H1 (cell line): ENCODE results near the gene EIPR1. TPM values are rescaled to one million over a fixed set of nuclear protein-coding genes. Genes with fewer than 3 reads are reported as not detected.

Source experiments
- CTCF ChIA-PET: fragments of 300-600 bp; sonication (Branson Sonifier 250); formaldehyde crosslinking; loops from one replicate; lab custom pipeline; 2021; ENCODE audit not compliant: partially characterized antibody; lab: Charles Lee
- POLR2A ChIA-PET: fragments of 300-600 bp; sonication (Branson Sonifier 250); formaldehyde crosslinking; loops from one replicate; lab custom pipeline; 2021; ENCODE audit warnings: inconsistent platforms; ENCODE audit not compliant: partially characterized antibody; lab: Charles Lee
- DNase-seq, 2 experiments: peaks; one replicate each; pipeline versions ENCODE4 v3.0.0 to v3.0.0-alpha.2; 2010 to 2022; ENCODE audit warnings: low spot score in 2 of 2, low read depth in 1 of 2, mixed read lengths in 1 of 2
- FAIRE-seq: peaks from 2 replicates; lab custom pipeline; 2011; peaks lifted over from hg19 to GRCh38; lab: Jason Lieb, UNC
- H2AFZ ChIP-seq: 2 replicates; pipeline ENCODE4 v1.8.1; 2012; ENCODE audit warnings: low read length, inconsistent platforms
- H2AK5ac ChIP-seq: 2 replicates; pipeline ENCODE4 v1.6.1; 2013; ENCODE audit warnings: low read depth, low read length
- H2BK120ac ChIP-seq: replicated peaks from 2 replicates; pipeline ENCODE3; 2013; ENCODE audit warnings: low read depth, low read length, inconsistent platforms
- H2BK12ac ChIP-seq: 2 replicates; pipeline ENCODE4 v1.6.1; 2013; ENCODE audit warnings: low read depth, low read length
- H2BK15ac ChIP-seq: 2 replicates; pipeline ENCODE4 v1.6.1; 2013; ENCODE audit warnings: low read length
- H2BK20ac ChIP-seq: 2 replicates; pipeline ENCODE4 v1.6.1; 2013; ENCODE audit warnings: low read length
- H2BK5ac ChIP-seq: 2 replicates; pipeline ENCODE4 v1.6.1; 2013; ENCODE audit warnings: low read depth, low read length
- H3K14ac ChIP-seq: 2 replicates; pipeline ENCODE4 v1.6.1; 2013; ENCODE audit warnings: inconsistent platforms; ENCODE audit not compliant: insufficient read length
- H3K18ac ChIP-seq: 2 replicates; pipeline ENCODE4 v1.6.1; 2013; ENCODE audit warnings: low read length; ENCODE audit errors: extremely low read depth
- H3K23ac ChIP-seq: 2 replicates; pipeline ENCODE4 v1.6.1; 2013; ENCODE audit warnings: inconsistent platforms; ENCODE audit not compliant: insufficient read length
- H3K23me2 ChIP-seq: 2 replicates; pipeline ENCODE4 v1.6.1; 2013; ENCODE audit warnings: low read depth, low read length
- H3K27ac ChIP-seq: 2 replicates; pipeline ENCODE4 v1.6.1; 2011; ENCODE audit warnings: low read depth, low read length, inconsistent platforms
- H3K27me3 ChIP-seq, 4 experiments: replicated peaks in 1 of 4; 1 replicate in 1 of 4; 2 replicates in 3 of 4; pipeline versions ENCODE4 v1.6.1 to v1.8.1; 2011 to 2013; ENCODE audit warnings: low read length in 3 of 4, mild to moderate bottlenecking in 3 of 4, inconsistent platforms in 2 of 4, mixed read lengths in 2 of 4, moderate library complexity in 1 of 4; ENCODE audit not compliant: control insufficient read depth in 3 of 4, insufficient read depth in 3 of 4; ENCODE audit errors: extremely low read depth in 1 of 4
- H3K36me3 ChIP-seq, 4 experiments: 2 replicates each; pipeline versions ENCODE4 v1.6.1 to v1.8.1; 2011 to 2013; ENCODE audit warnings: mild to moderate bottlenecking in 4 of 4, low read length in 3 of 4, moderate library complexity in 2 of 4, control low read depth in 1 of 4, inconsistent platforms in 1 of 4; ENCODE audit not compliant: insufficient read depth in 4 of 4, control insufficient read depth in 2 of 4
- H3K4ac ChIP-seq: replicated peaks from 2 replicates; pipeline ENCODE3; 2013; ENCODE audit warnings: low read length, low read depth, mixed read lengths, inconsistent platforms; ENCODE audit not compliant: insufficient read length
- H3K4me1 ChIP-seq, 4 experiments: replicated peaks in 1 of 4; 1 replicate in 1 of 4; 2 replicates in 3 of 4; pipeline versions ENCODE4 v1.6.1 to v1.8.1; 2011 to 2013; ENCODE audit warnings: low read length in 3 of 4, inconsistent platforms in 2 of 4, mixed read lengths in 1 of 4; ENCODE audit not compliant: insufficient read depth in 4 of 4, control insufficient read depth in 3 of 4
- H3K4me2 ChIP-seq, 2 experiments: 2 replicates each; pipeline versions ENCODE4 v1.6.1 to v1.8.1; 2011 to 2013; ENCODE audit warnings: low read depth in 2 of 2, low read length in 2 of 2, control low read depth in 1 of 2, inconsistent platforms in 1 of 2, mild to moderate bottlenecking in 1 of 2; ENCODE audit not compliant: insufficient read depth in 1 of 2
- H3K4me3 ChIP-seq, 4 experiments: fragments of 200-600, 300-600 bp in 1 of 4; sonication (generic), shearing (Covaris generic), sonication (Bioruptor Twin) in 1 of 4; 2 replicates each; pipeline versions ENCODE4 v1.5.1 to v1.8.1; 2011 to 2016; ENCODE audit warnings: low read length in 4 of 4, low read depth in 3 of 4, control low read depth in 2 of 4, inconsistent platforms in 2 of 4, mild to moderate bottlenecking in 2 of 4, mixed read lengths in 1 of 4, moderate library complexity in 1 of 4; ENCODE audit not compliant: insufficient read depth in 2 of 4; ENCODE audit errors: extremely low read depth in 1 of 4
- H3K56ac ChIP-seq: replicated peaks from 2 replicates; pipeline ENCODE3; 2013; ENCODE audit warnings: low read depth, mild to moderate bottlenecking, mixed read lengths, low read length, inconsistent platforms; ENCODE audit not compliant: insufficient read length
- H3K79me1 ChIP-seq: 2 replicates; pipeline ENCODE4 v1.6.1; 2013; ENCODE audit warnings: low read depth, low read length, control low read depth
- H3K79me2 ChIP-seq, 2 experiments: 2 replicates each; pipeline versions ENCODE4 v1.6.1 to v1.8.1; 2012 to 2013; ENCODE audit warnings: low read length in 2 of 2, mild to moderate bottlenecking in 2 of 2, inconsistent platforms in 1 of 2; ENCODE audit not compliant: insufficient read depth in 2 of 2, control insufficient read depth in 1 of 2
- H3K9ac ChIP-seq, 4 experiments: replicated peaks in 1 of 4; 1 replicate in 1 of 4; 2 replicates in 3 of 4; pipeline versions ENCODE4 v1.6.1 to v1.8.1; 2011 to 2013; ENCODE audit warnings: low read depth in 3 of 4, low read length in 3 of 4, control low read depth in 2 of 4, mild to moderate bottlenecking in 2 of 4, moderate library complexity in 2 of 4, inconsistent platforms in 1 of 4; ENCODE audit errors: extremely low read depth in 1 of 4
- H3K9me3 ChIP-seq, 2 experiments: 2 replicates each; pipeline versions ENCODE4 v1.6.1 to v1.8.1; 2012 to 2013; ENCODE audit warnings: mild to moderate bottlenecking in 2 of 2, moderate library complexity in 2 of 2, control low read depth in 1 of 2, inconsistent platforms in 1 of 2, low read depth in 1 of 2, low read length in 1 of 2, mixed read lengths in 1 of 2; ENCODE audit not compliant: insufficient read depth in 2 of 2
- H4K20me1 ChIP-seq, 2 experiments: replicated peaks in 1 of 2; 2 replicates each; pipeline versions ENCODE3 to v1.8.1; 2011 to 2013; ENCODE audit warnings: inconsistent platforms in 2 of 2, low read length in 2 of 2, mild to moderate bottlenecking in 1 of 2; ENCODE audit not compliant: insufficient read depth in 2 of 2, control insufficient read depth in 1 of 2
- H4K5ac ChIP-seq: 2 replicates; pipeline ENCODE4 v1.6.1; 2013; ENCODE audit warnings: low read length, low read depth, mixed read lengths, inconsistent platforms; ENCODE audit not compliant: insufficient read length
- H4K8ac ChIP-seq: 2 replicates; pipeline ENCODE4 v1.8.0; 2013; ENCODE audit warnings: mild to moderate bottlenecking, moderate library complexity, low read length, inconsistent platforms; ENCODE audit not compliant: insufficient read depth; ENCODE audit errors: extremely low read depth
- H4K91ac ChIP-seq: replicated peaks from 2 replicates; pipeline ENCODE3; 2013; ENCODE audit warnings: low read length, mixed read lengths, inconsistent platforms; ENCODE audit not compliant: insufficient read length
- ATF3 ChIP-seq: IDR thresholded peaks from 2 replicates; pipeline ENCODE4 v1.6.1; 2011; ENCODE audit warnings: low read depth, mild to moderate bottlenecking, low read length; ENCODE audit not compliant: insufficient read depth
- BRCA1 ChIP-seq: IDR thresholded peaks from 2 replicates; pipeline ENCODE4 v1.6.1; 2012; ENCODE audit warnings: low read depth, low read length, improper control_type of control experiment
- CHD2 ChIP-seq: IDR thresholded peaks from 2 replicates; pipeline ENCODE4 v1.6.1; 2012; ENCODE audit warnings: low read length, improper control_type of control experiment
- MAX ChIP-seq: IDR thresholded peaks from 2 replicates; pipeline ENCODE4 v1.6.1; 2012; ENCODE audit warnings: inconsistent platforms
- RAD21 ChIP-seq, 2 experiments: IDR thresholded peaks in 1 of 2; conservative IDR thresholded peaks in 1 of 2; 2 replicates each; pipeline ENCODE4 v1.6.1; 2011; ENCODE audit warnings: low read depth in 2 of 2, low read length in 2 of 2, improper control_type of control experiment in 1 of 2, inconsistent platforms in 1 of 2, mild to moderate bottlenecking in 1 of 2, moderate library complexity in 1 of 2
- SIN3A ChIP-seq, 2 experiments: IDR thresholded peaks in 1 of 2; conservative IDR thresholded peaks in 1 of 2; 2 replicates each; pipeline ENCODE4 v1.6.1; 2011 to 2012; ENCODE audit warnings: low read length in 2 of 2, improper control_type of control experiment in 1 of 2, low read depth in 1 of 2, mild to moderate bottlenecking in 1 of 2
- TAF1 ChIP-seq: IDR thresholded peaks from 2 replicates; pipeline ENCODE4 v1.6.1; 2011; ENCODE audit warnings: mild to moderate bottlenecking, low read depth, low read length
- USF2 ChIP-seq: IDR thresholded peaks from 2 replicates; pipeline ENCODE4 v1.6.1; 2011; ENCODE audit warnings: low read length, improper control_type of control experiment
- WGBS, 2 experiments: shearing (Covaris generic) in 1 of 2; methylation state at CpG; one replicate each; pipeline versions ENCODE4 v1.1.6 to v1.1.7; 2013 to 2015; ENCODE audit warnings: low lambda C conversion rate in 2 of 2, mixed read lengths in 2 of 2, inconsistent platforms in 1 of 2, low coverage in 1 of 2, missing lambda C conversion rate in 1 of 2; ENCODE audit not compliant: insufficient replicate concordance in 2 of 2, insufficient coverage in 1 of 2, insufficient read length in 1 of 2; ENCODE audit errors: extremely low coverage in 1 of 2, missing lambda C conversion rate in 1 of 2; 5-methylcytosine and 5-hydroxymethylcytosine counted together
- polyA plus RNA-seq, 7 experiments: library from polyadenylated mRNA; depleted of rRNA in 3 of 7; stranded (reverse) in 5 of 7; unstranded in 2 of 7; fragments of >200 nt in 5 of 7; fragments of 200-250 nt in 2 of 7; gene quantifications; 1 replicate in 5 of 7; 2 replicates in 1 of 7; 4 replicates in 1 of 7; pipeline versions ENCODE4 v1.2.1 to v1.2.3, GENCODE V29; 2011 to 2013; ENCODE audit warnings: missing spikeins in 2 of 7, mixed read lengths in 2 of 7
- total RNA-seq: library from RNA; stranded (reverse); fragmentation: NEBNext Ultra II Directional; extraction: Animal tissue kit (Norgen Biotek cat#: 25700); gene quantifications from 2 replicates; pipeline ENCODE4 v1.2.1, GENCODE V29; 2021

Gene EIPR1
- total and polyA plus RNA-seq, 2 of the 8 experiments (the other 6 are each of a cell fraction or from before 2014, with no cell fraction given), result 26.3 to 56.4 TPM

GRCh38 chr2:3303583-3304406 is 73.8 kb downstream of the EIPR1 start:
- H4K5ac ChIP-seq, result no peak overlapping the region
- H4K91ac ChIP-seq, result peak overlapping the region; percentile 97
- peaks cover 1 to 2% of the 10 kb centered on the region in 2 experiments for H4K20me1 ChIP-seq
- H2BK15ac ChIP-seq, result no peak overlapping the region
- H2AFZ ChIP-seq, result no peak overlapping the region
- peaks cover 3 to 10% (median 8%) of the 10 kb centered on the region in 4 experiments for H3K4me1 ChIP-seq
- no peaks in the 10 kb centered on the region for H3K9me3 ChIP-seq
- H2BK12ac ChIP-seq, result 0 out of 2 replicates have a peak overlapping the region, but pooled peaks have one; percentile 6
- H3K79me2 ChIP-seq, result peaks cover 0 to 3% of the 10 kb centered on the region in 2 experiments; a peak in 1 of 4 replicates
- ChIA-PET CTCF (interaction anchor here (0.9 to 1.9 kb wide), 13 partner anchors 8 to 559 kb away, joined by 3 to 10 read pairs (median 5); no protein-coding TSS in a partner anchor), POLR2A (interaction anchor here (0.7 to 1.0 kb wide), 3 partner anchors 10 to 348 kb away, joined by 3 read pairs; no protein-coding TSS in a partner anchor)
- no peak overlapping the region; a peak in 1 of 4 replicates for H3K4me2 ChIP-seq
- H4K8ac ChIP-seq, result peak overlapping the region; percentile 91; the same call in 1 of the 2 replicates
- H3K23me2 ChIP-seq, result no peaks in the 10 kb centered on the region
- H2AK5ac ChIP-seq, result no peak overlapping the region
- 46% methylated on average over 34 of the region's 34 CpGs; no CpG with 5 or more reads in 1 of the 2 experiments for WGBS, 2 experiments
- H2BK120ac ChIP-seq, result no peak overlapping the region
- no peak overlapping the region for H2BK20ac ChIP-seq
- H3K79me1 ChIP-seq, result no peaks in the 10 kb centered on the region; the same call in 1 of the 2 replicates
- DNase-seq, result peak; percentile 50 to 93
- 0 out of 2 replicates have a peak overlapping the region, but pooled peaks have one; percentile 37 for H3K27ac ChIP-seq
- H3K23ac ChIP-seq, result no peak overlapping the region
- no peak overlapping the region for H3K56ac ChIP-seq
- no peaks in the 10 kb centered on the region; a peak in 1 of 8 replicates for H3K36me3 ChIP-seq
- no peak overlapping the region for H3K14ac ChIP-seq
- no peak overlapping the region for H3K9ac ChIP-seq
- H2BK5ac ChIP-seq, result 0 out of 2 replicates have a peak overlapping the region, but pooled peaks have one; percentile 10
- H3K4me3 ChIP-seq, result no peak overlapping the region; a peak in 1 of 8 replicates
- peak overlapping the region; percentile 94 for H3K4ac ChIP-seq
- peak overlapping the region; percentile 83 for H3K18ac ChIP-seq
- no peak for FAIRE-seq
- no peaks in the 10 kb centered on the region for H3K27me3 ChIP-seq
- TF ChIP-seq MAX, result peak; percentile 86
- TF ChIP-seq RAD21 (IDR thresholded peaks at IDR 0.05 in 1 of 2, conservative IDR thresholded peaks at IDR 0.05 in 1 of 2; ENCODE audit: low read depth in 2 of 2, low read length in 2 of 2), result peak; percentile 83 to 84
- no peak for TF ChIP-seq BRCA1
- peak; percentile 49; the same call in 1 of the 2 replicates for TF ChIP-seq TAF1
- peak in 1 of 2 experiments; percentile 63; a peak in 1 of 4 replicates for TF ChIP-seq SIN3A (conservative IDR thresholded peaks at IDR 0.05 in 1 of 2, IDR thresholded peaks at IDR 0.05 in 1 of 2; ENCODE audit: low read depth in 1 of 2, low read length in 2 of 2)
- TF ChIP-seq CHD2, result no peak
- peak; percentile 88 for TF ChIP-seq ATF3
- peak; percentile 87 for TF ChIP-seq USF2
